Measurements from ENCODE around the gene EMC1. TPM values are rescaled to one million over a fixed set of nuclear protein-coding genes. Genes with fewer than 3 reads are reported as not detected.
"Not testable (repeated sequence)": the region's sequence is repeated elsewhere in the genome, so short reads cannot be mapped to it uniquely, and the experiment has no call there.

EMC1 gene
- polyA plus RNA-seq, 1 donor = 63.2 TPM

DNA sequence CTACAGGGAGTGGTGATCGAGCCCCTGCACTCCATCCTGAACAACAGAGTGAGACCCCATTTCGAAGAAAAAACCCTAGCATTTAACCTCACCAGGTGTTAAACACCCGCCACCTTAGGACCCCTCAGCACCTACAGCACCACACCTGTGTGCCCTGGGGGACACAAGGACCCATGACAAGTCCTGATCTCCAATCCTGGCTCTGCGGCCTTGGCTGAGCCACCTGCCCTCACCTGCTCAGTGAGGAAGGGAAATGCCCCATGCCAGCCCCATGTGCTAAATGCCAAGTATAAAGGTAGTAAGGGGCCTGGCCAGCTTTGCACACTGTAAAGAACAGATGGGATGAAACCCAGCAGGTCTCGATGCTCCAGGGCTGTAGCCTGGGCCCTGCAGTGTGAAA is 11.4 kb upstream of the EMC1 start:
- no peak for DNase-seq

DNA sequence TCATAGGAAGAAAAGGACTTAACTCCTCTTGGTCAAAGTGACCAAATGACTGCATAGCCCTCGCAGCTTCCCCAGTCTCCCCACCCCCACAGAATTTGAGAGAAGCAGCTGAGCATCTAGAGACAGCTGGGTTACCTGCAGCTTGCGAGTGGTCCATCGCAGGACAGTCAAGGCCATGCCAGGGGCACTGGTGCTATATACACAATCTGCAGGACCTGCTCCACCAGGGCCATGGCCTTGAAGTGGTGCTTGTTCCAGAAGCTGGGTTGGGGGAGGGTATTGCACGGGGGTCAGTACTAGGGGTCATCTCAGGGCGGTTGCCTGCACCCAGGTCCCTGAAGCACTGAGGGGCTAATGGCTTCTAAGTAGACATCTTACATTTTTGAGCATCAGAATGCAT is 10.7 kb upstream of the EMC1 start:
- no peak for DNase-seq

DNA sequence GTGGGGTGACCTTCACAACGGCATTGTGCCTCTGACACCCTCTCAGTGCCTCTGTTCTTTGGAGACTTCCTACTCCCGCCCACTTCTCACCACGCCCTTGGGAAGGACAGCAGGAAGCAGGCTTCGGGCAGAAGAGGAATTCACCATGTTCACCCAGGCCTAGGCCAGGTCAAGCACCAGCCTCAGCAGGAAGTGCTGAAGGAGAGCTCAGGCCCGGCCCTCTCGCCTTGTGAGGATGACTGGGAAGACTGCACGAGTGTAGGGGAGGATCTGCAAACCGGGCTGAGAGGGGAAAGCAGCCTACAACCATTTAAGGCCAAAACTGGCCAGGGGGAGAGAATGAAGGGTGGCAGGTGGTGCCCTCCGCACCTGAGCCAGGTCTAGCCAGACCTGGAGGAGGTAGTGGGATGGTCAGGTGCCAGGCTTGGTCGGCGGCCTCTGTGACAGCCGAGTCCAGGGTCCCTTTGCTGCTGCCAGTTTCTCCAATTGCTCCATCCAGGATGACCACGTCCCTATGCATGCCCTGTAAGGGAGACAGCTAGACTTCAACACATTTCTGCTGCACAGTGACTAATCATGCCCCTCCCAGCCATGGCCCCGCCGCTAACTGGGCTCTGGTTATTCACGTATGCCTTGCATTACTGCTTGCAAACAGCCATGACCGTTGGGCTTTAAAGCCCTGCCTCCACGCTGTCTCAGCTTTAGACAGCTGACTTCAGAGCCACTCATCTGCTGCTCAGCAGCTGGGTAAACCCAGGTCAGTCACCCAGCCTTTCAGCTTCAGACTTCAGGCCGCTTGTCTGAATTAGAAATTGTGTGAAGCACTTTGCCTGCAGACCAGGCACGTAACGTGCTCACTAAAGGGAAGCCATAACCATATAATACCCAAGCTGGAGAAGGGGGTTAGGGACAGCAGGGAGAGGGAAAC is 9.2 kb upstream of the EMC1 start:
- DNase-seq = no peak

DNA sequence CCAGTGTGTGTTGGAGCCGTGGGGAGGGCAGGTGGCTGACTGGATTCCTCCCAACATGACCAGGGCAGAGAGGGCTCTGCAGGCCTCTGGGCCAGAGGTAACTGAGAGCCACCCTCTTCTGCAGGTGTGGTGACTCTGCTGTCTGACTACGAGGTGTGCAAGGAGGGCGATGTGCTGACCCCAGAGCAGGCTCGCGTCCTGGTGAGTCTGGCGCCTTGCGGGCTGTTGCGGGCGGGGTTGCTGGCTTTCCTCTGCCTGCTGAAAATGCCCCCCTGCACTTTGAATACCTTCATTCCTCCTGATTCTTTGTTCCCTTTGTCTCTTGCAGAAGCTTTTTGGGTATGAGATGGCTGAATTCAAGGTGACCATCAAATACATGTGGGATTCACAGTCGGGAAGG is 7.0 kb upstream of the EMC1 start:
- DNase-seq = no peak

DNA sequence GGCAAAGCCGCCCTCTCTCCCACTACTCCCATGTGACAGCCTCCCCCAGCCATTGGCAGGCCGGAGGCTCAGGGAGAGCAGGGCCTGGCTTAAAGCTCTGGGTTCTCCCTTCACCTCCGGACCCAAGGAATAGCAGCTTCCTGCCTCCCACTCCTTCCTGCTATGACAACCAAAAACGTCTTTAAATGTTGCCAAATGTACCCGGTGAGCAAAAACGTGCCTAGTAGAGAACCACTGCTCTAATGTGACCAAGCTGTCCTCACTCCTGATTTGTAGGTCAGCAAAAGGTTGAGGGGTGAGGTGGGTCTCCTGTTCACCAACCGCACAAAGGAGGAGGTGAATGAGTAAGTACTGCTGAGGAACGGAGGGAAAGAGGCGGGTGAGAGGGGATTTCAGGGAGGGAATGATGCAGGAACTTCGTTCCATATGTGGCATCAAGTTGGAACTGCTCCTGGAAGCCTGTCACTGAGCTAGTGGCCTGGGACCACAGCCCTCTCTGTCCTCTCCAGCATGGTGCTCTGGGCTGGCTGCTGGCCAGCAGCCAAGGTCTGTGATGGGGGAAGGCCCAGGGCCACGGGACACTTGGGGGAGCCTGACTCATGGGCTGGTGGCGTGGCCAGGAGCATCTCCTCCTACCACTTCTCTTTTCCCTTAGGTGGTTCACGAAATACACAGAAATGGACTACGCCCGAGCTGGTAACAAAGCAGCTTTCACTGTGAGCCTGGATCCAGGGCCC is 6.0 kb upstream of the EMC1 start:
- DNase-seq = no peak

DNA sequence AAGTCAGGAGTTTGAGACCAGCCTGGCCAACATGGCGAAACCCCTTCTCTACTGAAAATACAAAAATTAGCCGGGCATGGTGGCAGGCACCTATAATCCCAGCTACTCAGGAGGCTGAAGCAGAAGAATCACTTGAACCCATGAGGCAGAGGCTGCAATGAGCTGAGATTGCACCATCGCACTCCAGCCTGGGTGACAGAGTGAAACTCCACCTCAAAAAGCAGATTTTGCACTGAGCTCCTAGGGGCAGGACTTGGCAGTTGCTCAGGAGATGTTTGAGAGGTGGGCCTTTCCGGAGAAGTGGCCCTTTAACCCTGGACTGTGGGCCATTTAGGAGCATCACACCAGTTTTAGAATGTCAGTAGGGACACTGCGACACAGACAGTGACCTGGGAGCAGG is 5.0 kb upstream of the EMC1 start:
- not testable (repeated sequence) for DNase-seq

DNA sequence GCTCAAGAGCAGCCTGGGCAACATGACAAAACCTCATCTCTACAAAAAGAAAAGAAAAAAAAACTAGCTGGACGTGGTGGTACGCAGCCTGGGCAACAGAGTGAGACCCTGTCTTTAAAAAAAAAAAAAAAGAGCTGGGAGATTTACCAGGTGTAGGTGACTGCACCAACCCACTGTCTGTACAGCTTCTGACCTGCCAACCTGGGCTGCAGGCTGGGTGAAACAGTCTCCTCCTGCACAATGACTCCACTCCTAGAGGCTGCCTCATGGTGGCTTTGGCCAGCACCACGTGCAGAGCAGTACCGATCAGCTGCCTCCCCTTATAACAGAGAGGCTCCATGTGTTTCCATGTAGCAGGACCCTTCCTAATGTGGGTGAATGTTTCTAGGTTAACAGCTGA is 4.0 kb upstream of the EMC1 start:
- DNase-seq = no peak

DNA sequence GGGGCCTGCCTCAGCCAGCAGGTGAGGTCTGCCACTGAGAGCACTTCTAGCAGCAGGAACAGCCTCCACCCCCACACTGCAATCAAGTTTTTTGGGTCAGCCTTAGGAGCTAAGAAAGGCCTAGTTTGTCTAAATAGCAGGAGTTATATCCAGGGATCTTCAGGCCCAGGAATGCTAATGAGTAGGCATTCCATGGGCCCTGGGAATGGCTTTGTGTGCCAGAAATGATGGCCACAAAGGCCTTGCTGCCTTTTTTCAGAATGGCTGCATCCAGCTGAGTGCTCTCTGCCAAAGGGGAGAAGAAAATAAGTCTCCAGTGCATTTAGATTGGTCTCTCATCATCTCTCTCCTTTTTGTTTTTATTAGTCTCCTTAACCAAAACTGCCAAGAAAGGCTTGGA is 3.1 kb upstream of the EMC1 start:
- DNase-seq = no peak

DNA sequence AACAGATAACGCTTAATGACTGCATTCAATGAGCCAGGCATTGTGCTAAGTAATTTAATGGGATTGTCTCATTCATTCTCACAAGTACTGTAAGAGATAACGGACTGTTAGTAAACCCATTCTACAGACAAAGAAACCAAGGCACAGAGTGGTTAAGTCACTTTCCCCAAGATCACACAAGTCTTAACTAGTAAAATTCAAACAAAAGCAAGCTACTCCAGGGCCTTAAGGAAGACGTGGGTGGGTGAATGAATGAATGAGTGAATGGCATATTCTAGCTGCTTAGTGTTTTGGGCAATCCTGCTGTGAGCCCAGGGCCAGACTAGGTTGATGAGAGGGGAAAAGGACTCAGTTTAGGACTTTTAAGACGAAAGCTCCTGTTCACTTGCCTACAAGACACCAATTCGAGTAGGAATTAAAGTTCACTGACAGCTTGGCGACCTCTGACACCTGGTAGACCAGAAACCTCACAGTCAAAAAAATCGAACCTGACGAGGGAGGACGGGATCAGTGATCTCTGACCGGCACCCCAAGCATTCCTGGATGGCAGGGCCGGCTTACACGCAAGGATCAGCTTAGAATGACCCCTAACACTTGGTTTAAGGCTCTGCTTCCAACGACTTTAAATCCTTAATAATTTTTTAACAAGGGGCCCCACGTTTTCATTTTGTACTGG is 557 bp downstream of the EMC1 start:
- no peak for DNase-seq

DNA sequence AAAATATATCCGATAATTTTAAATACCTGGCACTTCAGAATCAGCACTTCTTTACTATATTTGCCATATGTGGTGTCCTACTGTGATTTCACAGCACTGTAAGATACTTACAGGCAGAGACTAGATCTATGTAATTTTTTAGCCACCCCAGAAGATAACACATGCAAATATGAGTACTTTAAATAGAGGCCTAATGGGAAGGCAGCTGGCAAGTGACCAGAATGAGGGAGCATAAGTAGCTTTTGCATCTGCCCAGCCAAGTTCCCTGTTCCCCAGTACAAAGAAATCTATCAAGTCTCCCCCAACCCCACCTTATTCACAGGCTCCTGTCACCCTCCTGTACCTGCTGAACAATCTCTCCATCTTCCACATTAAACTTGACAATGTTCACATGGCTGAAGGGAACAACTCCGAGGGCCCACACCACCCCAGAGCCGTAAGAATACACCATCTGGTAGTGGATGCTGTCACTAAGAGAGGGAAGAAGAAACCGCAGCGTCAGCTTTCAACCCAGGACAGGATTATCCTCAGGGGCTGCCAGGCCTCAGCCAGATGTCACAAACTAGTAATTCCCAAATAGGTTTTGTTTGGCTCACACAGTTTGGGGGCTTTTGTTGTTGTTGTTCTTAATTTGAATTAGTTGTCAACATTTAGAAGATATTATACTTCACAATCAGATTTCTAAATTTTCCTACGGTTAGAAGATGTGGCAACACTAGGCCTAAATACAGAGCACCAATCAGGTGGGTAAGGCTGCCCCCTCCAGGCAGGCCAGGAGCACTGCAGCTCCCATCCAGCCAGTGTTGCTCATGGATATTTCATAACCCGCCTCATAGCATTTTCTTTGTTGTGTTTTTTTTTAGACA is 10.4 kb downstream of the EMC1 start:
- no peak for DNase-seq

DNA sequence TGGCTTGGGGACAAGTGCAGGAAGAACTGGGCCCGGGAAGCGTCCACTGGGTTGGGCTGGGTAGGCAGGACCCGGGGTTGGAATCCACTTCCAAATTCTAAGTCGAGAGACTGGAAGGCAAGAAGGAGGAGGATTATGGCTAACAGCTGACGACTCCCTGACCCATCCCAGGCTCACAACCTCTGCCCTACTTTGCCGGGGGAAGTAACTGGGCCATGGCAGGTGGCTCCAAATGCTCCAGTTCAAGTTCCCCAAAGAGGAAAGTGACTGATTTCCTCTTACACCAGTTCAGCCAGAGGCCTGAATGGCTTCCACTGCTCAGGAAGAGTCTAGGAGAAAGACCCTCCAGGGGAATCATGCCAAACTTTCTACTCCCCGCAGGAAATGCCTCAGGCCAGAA is 11.4 kb downstream of the EMC1 start:
- DNase-seq = no peak

DNA sequence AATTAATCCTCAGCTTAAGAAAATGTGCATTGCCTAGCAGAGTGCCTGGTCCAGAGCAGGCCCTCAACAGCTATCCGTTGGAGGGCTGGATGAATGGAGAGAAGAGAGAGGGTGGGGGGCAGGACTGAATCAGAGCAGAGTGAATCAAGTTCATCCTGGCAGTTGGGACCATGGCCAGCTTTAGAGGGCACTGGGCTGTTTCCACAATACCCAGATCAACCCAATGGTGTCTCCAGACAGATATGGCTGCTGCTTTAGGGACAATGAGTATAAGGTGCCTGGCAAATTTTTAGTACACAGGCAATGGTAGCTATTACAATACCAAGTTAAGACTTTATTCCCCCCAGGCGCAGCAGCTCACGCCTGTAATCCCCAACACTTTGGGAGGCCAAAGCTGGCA is 17.1 kb downstream of the EMC1 start:
- no peak for DNase-seq

DNA sequence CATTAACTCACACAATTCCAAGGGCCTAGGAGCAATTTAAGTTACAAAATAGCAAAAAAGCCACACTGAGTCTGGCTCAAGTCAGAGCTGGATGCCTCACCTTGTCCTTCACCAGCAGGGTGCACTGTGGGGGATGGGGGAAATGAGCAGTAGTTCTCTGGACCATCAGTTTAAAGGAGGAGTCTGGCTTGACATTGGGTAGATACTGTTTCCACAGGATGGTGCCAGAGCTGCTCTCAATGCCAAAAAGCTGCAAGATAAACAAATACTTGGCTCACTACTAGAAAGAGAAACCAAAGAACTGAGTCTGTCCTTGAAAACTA is 18.8 kb downstream of the EMC1 start:
- DNase-seq = no peak

DNA sequence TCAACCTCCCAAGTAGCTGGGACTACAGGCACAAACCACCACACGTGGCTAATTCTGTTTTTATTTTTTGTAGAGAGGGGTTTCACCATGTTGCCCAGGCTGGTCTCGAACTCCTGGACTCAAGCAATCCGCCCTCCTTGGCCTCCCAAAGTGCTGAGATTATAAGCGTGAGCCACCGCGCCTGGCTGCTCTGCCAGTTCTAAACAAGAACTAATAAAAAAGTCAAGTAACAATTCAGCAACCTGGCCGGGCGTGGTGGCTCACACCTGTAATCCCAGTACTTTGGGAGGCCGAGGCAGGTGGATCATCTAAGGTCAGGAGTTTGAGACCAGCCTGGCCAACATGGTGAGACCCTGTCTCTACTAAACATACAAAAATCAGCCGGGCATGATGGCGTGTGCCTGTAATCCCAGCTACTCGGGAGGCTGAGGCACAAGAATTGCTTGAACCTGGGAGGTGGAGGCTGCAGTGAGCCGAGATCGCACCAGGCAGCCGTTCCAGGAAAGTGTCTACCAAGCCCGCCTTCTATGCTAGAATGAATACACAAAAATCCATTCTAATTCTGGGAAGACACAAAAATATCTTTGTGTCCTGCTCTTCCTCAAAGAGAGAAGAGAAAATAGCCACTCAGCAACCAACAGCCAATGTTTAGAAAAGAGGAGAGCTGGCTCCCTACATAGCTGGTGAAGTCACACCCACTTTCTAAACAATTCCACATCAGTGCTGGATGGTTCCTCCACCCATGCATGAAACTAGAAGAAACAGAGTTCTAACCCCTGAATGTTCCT is 19.4 kb downstream of the EMC1 start:
- DNase-seq = not testable (repeated sequence)

DNA sequence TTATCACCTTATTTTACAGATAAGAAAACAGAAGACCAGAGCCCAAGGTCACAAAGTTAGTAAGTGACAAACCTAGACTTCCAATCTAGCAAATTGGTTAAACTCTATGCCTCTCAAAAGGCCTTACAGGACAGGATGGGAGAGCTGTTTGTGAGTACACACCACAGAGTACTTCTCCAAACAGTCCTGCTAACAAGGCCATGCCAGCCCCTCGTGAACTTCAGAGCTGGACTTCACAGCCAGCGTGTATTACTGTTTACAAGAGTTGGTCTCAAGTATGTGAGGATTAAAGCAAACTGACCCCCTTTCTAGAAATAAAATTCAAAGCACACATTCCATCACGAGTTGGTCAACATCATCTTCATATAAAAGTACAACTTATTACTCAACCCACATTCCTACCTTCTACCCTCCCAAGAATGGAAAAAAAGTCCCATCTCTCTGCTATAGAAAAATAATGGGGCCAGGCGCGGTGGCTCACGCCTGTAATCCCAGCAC is 21.4 kb downstream of the EMC1 start:
- DNase-seq = no peak

DNA sequence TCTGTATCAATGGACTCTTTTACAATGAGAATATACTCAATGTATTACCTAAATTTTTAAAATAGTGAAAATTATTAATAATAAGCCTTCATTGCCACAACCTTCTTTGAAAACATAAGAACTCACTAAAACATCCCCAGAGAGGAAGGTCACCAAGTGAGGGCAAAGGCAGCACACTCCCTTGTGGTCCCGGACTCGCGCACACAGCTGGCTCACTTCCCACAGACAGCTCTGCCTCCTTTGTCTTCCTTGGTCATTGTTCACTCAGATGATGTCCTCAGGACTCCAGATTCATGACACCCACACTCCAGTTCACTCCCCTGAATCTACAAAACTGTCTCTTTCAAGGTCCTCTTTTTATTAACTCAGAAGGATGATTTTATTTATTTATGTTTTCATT is 22.1 kb downstream of the EMC1 start:
- no peak for DNase-seq

DNA sequence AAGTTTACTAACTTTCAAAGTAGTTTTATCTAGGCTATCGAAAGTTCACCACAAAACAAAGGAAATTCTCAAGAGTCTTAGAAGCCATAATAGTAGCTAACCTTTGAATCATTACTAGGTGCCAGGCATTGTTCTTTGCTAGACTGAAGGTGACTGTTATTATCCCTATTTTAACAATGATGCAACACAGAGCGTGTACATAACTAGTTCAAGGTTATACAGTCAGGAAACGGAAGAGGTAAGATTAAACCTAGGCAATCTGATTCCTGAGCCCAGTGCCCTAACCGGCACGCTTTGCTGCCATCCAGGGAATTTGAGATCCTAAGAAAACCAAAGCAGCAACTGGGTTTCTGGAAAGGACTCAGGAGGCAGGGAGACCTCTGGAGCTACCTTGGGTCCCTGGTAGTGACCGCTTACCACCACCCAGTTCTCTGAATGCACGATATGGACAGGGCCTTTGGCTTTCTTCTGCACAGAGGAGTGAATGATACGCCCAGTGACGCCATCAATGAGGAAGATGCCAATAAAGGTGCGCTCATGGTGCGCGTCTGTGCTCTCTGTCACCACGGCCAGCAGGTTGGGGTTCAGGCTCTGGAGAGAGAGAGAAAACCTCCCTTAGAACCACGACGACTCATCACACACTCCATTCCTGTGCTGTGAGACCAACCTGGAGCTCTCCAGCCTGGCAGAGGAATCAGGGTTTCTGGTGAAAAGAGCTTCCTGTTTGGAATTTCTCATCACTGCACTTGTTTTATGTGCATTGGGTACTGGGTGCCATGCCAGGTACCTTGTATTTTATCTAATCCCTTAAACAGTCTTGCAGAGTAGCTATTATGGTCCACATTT is 28.1 kb downstream of the EMC1 start:
- DNase-seq = no peak

DNA sequence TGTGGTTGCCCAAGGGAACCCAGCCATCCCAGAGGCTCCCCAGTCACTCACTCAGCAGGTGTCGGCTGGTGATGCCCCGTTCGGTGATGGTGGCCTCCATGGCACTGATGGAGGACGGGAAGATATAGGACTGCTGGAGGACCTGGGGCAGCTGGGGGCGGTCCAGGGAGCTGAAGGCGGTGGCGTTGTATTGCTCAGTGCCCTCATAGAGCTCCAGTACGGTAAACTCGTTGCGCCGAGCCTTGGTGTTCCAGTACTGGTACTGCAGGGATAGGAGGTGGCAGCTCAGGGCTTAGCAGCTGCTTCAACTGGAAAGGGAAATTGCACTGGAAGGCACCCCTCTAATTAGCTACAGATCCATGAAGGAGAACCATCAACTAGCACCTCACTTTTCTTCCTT is 28.8 kb downstream of the EMC1 start:
- no peak for DNase-seq

DNA sequence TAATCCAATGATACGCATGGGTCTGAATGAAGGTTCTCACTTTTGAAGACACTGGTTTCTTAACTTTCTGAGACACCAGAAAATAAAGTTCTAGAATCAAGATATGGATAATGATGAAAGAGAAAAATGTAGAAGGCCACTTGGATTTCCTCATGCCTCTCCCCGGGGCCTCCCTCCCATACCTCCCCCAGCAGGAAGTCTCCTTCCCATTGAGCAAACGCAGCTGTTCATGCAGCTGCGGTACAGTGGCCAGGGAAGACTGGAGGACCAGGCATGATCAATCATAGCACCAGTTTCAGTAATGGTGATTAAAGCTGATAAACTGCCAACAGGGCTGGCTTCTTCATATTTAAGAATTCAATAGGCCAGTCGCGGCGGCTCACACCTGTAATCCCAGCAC is 30.3 kb downstream of the EMC1 start:
- DNase-seq = peak; percentile 30
